SIG-M5 treated with dmso at 0.1 percent for 504 hours (cell line): ENCODE measurements around the gene ALG14.
"Not testable (repeated sequence)": the region's sequence is repeated elsewhere in the genome, so short reads cannot be mapped to it uniquely, and the experiment has no call there.

Source experiments
- DNase-seq: peaks from one replicate; lab custom pipeline; 2025; ENCODE audit not compliant: unreplicated experiment; lab: John Stamatoyannopoulos, UW

The ALG14 gene

DNA sequence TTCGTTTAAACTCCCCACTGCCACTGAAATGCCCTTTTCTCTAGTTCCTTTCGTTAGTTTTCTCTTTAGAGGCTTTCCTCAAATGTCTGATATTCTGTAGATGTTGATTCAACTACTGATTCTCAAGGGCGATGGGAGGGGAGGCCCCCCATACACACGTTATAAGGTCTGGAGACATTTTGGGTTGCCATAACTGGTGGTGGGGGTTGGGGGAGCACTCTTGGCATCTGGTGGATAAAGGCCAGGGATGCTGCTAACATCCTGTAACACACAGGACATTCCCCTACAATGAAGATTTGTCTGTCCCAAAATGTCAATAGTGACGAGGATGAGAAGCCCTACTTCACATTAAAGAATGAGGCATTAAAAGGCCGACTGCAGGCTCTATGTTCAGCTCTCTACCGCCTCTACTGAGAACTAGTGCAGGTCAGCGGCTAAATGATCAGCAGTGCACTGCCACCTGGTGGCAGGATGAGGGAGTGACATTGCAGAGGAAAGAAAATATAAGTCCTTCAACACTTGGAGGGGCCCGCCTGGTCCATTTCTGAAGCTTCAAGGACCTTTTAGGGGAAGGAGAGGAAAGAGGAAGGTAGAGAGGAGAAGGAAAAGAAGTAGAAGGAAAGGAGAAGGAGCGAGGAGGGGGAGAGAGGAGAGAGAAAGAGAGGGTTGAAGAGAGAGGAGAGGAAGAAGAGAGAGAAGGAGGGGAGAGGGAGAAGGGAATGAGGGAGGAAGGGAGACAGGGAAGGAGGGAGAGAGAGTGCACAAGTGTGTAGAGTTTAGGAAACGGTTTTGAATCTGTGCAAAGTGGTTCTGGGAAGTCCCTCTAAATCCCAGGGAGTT, 29.4 kb downstream of the ALG14 start:
- peak; percentile 83 for DNase-seq

DNA sequence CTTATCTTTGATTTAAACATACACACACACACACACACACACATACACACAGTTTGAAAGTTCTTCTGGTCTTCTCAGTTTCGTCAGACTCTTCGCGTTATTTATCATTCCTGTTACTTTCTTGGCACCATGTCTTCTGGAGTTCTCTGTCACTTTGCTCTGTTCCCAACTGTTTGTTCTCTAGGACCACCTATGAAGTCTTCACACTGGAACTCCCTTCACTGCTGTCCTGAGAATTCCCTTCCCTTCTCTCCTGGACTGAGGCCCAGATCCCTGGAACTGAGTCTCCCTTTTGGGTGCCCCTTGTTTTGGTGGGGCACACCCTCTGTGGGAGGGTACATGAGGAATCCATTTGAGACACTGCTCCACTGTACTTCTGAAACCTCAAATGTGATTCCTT, 30.5 kb downstream of the ALG14 start:
- no peak for DNase-seq

DNA sequence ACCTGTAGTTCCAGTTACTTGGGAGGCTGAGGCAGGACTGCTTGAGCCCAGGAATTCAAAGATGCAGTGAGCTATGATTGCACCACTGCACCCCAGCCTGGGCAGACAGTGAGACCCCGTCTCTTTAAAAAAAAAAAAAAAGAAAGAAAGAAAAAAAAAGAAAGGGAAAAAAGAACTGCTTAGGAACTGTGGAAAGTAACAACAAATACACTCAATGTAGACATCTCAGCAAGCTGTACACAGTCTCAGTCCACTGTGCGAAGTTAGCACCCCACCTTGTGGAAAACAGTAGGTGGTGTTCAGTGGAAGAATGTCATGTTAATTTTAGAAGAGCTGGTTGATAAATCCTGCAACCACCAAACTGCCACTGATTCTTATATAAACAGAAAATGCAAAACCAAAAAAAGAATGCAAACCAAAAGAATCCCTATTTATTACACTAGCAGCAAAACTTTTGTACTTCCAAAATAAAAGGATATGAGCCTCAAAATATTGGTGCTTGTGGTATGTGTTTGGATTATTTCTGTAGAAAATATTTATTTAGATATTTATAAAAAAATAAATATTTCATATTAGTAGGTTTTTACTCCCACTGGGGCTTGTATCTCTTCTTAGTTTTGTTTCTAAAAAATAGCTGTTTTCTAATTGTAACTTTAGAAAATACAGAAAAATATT, 31.1 kb downstream of the ALG14 start:
- peak; percentile 19 for DNase-seq

DNA sequence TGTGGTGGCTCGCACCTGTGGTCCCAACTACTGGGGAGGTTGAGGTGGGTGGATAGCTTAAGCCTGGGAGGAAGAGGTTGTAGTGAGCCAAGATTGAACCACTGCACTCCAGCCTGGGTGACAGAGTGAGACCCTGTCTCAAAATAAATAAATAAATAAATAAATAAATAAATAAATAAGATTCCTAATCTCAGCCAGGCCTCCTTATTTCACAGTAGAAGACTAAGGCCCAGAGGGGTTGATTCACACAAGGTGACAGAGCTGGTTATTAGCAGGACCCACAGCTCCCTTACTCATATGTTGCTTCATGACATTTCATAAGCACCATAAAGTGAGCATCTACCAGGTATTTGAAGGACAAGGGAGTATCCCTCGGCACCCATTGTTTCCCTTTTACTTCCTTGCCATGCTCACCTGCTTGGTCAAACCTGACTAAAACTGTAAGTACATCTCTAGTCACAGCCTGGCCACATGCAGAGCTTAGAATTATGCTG, 32.7 kb downstream of the ALG14 start:
- no peak for DNase-seq

DNA sequence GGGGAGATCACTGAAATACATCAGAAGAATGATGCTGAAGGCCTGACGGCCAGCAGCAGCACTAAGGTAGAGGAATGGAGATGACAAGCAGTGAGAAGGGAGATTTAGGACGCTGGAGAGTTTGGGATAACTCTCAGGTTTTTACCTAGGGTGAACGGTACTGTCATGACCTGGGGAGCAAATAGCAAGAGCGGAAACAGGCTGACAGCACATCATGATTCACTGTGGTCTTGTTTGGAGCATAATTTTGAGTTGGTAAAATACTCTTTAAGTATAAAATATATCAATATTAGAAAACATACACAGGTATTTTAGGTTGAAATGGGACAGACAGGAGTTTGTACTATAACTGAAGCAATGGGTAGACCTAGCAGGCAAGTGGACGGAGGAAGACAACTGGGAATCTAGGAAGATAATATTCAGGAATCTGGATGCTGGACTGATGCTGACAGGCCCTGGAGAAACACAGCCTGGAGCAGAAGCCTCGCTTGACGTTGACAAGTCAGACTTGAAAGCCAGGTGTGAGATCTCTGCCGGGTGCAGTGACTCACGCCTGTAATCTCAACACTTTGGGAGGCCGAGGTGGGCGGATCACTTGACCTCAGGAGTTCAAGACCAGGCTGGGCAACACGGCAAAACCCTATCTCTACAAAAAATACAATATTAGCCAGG, 33.3 kb downstream of the ALG14 start:
- DNase-seq = no peak

DNA sequence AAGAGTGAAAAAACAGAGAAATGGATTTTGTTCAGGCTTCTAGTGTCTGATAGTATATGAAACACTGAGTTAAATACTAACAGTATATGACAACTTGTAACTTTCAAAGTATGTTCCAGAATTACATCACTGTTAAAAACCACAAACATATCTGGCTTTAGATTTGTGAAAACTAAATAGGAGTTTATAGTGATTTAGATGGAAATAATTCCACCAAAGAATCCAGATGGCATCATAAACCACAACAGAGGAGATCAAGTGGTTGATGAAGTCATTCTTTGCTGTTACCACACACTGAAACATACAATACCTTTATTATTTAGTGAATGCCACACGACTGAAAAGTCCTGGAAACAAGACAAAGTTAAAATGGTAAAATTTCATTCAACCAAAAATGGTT, 37.2 kb downstream of the ALG14 start:
- no peak for DNase-seq

DNA sequence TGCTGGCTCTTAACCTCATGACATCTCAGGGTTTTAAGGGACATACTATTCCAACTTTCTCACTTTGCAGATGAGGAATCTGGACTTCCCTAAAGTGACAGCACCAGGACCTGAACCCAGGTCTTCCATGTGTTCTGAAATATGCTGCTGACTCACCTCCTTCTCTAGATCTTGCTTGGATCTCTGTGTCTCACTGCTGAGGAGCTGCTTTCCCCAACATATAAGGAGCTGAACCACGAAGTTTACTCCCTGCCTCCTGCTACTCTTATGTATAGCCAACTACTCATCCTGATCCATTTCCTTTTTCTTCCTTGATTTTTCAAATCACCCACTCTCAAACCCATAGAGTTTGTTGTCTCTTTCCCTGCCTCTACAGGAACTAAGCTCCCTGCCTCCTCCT, 38.2 kb downstream of the ALG14 start:
- DNase-seq = no peak

DNA sequence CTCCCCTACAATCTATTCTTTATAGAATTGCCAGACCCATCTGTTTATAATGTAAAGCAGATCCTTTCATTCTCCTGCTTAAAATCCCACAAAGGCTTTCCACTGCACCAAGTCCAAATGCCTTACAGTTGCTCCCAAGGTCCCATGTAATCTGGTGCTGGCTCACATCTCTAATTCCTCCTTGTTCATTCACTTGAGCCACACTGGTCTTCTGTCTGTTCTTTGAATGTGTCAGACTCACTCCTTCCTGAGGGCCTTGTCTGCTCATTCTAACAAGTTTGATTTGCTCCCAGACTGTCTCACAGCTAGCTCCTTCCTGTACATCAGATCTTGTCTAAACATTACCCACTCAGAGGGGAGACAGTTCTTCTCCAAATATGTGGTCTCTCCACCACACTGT, 38.9 kb downstream of the ALG14 start:
- DNase-seq = no peak

DNA sequence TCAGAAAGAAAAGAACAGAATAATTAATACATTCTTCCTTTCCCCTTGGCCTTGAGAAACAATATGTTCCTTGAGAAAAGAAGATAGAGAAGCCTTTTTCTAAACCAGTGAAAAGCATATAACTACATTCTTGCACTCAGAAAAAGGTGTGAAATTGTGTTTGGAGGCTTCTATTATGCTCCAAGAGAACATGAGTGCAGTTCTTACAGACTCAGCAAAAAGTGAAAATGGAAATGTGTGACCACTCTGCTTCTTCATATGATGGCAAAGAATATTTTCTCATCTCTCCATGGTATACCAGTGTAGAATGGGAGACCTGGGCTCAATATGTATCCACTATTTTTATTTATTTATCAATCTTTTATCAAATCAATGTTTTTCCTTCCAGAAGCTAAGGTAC, 43.2 kb downstream of the ALG14 start:
- DNase-seq = no peak

DNA sequence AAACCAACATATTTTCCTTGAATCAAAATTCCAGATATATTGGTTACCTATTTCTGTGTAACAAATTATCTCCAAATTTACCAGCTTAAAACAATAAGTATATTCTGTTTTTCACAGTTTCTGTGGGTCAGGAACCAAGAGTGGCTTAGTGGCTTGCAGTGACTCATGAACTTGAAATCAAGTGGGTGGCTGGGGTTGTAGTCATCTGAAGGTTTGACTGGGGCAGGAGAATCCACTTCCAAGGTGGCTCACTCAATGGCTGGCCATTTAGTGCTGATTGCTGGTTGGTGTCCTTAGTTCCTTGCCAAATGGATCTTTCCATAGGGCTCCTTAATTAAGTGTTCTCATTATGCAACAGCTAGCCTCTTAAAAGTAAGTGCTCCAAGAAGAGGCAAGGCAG, 43.8 kb downstream of the ALG14 start:
- no peak for DNase-seq

DNA sequence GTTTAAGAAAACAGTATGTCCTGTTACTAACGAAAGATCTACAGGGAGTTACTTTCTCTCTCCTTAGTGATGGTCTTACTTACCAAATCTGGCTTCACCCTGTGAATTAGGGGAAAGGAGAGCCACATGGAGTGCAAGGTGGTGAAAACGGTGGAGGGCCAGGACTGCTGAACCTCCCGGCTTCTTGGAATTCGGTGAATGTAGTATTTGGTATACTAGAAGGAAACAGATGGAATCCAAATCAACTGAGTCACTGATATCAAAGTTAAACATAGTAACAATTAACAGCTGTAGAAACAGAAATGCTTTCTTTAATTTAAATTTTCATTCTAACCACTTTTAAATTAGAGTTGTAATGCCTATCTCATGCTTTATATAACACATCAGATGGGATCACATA, 45.7 kb downstream of the ALG14 start:
- no peak for DNase-seq

DNA sequence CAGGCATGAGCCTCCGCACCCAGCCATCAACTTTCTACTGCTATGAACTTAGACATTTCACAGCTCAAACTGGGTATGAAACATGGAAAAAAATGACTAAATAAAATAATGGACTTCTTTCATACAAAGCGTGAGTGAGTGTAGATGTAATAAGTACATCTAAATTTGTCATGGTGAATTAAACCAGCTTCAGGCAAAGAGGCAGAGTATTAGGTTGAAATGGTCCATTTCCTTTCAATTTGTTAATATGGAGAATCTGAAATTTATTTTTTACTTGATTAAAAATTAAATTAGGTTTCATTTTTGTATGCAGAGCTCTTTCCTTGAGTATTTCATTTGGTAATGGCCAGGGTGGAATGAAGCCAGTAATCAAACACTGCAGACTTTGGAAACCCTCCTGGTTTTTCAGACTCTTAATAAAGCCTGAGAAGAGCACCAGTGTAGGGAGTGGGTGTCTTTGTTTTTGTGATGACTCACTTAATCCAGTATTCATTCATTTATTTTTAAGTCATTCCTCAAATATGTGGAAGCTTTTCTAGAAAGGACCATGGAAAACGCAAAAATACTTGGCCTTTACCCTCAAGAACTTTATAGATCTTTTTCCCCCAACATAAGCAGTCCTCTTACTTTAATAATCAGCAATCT, 49.2 kb downstream of the ALG14 start:
- no peak for DNase-seq

DNA sequence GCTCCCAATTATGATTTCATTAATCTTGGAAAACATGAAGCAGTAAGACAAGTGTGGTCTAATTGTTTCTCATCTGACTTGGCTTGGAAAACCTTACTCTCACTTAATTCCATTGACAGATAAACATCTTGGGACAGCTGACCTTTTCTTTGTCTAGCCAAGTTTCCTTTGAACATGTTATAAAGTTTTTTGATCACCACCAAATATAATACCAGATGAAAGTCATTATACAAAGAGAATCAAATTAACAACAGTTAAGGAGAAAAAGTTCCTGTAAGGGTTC, 50.2 kb downstream of the ALG14 start:
- DNase-seq = no peak

DNA sequence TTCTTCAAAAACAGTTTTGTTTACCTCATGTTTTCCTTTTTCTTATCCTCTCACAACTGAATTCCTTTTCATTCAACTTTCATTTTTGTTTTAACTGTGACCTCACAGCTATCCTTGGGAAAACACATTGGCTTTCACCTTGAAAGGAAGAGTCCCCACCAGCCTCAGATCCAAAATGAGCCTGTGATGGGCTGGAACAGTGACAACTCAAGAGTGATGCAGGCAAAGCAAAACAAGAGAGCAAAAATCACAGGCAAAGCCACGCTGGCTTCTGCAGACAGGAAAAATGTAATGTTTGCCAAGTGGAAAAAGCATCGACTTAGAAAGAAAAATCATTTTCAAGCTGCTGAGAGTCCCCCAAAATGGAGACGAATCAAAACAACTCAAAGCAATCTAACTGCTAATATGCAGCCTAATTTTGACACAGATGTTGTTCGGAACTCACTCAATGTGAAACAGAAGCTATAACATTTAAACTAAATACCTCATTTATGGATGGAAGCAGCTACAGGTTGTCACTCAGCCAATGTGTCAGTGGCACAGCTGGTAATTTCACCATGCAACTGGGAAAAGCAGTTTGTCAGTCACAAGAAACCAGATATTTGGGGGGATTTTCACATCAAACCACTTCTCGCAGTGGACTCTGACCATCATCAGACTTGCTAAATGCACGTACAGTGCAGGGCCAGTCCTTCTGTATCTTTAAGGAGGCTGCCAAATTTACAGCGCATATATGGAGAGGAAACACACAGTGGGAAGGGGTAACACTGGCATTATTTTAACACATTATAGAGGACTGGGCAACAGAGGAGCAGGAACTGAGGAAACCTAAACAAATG, 50.7 kb downstream of the ALG14 start:
- DNase-seq = no peak

DNA sequence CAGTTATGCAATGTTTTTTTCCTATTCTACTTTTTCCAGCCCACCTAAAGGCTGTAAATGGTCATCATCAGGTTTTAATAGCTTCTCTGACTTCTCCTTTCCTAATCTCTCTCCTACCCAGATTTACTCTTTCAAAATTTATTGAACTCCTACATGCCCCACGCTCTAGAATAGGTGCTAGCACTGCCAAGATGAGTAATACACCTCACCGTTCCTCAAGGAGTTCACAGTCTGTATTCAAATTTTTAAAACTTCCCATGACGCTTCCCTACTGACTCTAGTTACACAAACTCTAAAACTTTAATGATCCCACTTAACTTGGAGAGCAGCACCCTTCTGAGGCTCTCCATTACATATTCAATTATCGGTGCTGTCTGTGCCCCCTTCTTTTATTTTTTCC, 51.6 kb downstream of the ALG14 start:
- no peak for DNase-seq

DNA sequence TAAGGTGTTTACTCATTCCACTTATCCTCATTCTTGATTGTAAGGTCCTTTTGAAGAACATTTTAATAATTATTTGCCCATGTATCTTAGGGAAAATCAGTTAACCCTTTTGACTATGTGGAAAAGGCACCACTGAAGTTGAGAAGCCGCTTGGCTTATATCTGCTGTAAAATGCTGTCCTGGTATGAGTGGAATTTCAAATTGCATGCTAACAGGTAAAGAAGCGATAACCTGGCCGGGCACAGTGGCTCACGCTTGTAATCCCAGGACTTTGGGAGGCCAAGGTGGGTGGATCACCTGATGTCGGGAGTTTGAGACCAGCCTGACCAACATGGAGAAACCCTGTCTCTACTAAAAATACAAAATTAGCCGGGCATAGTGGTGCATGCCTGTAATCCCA, 53.3 kb downstream of the ALG14 start:
- DNase-seq = not testable (repeated sequence)

DNA sequence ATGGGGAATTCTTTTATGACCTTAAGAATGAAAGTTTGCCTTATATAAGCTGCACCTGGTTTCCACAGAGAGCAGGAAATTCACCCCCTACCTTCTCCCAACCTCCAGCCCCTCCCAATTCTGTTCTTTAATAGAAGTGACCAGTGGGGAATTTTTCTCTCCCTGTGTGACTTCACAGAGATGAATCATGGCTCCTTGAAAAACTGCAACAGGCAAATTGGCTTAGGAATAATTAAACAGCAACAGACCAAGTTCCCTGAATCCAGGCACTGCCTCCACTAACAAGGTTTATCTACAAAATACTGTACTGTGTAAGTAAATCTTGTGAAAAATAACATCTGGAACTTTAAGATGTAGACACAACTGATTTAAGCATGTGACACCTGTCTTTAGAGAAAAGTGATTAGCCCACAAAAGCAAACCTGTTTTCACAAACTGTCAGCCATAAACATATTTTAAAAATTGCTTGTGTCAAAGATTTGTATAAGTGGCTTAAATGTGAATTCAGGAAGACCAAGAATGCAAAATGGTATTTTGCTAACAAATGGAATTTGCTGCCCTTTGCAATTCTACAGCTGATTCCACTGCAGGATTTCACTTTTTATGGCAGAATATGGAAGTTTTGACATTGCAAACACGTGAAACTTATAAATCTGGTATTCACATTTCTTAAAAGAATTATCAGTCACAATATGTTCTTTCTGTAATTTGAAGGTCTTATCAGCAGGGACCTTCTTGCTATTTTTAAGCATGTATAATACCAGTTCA, 54.0 kb downstream of the ALG14 start:
- no peak for DNase-seq

DNA sequence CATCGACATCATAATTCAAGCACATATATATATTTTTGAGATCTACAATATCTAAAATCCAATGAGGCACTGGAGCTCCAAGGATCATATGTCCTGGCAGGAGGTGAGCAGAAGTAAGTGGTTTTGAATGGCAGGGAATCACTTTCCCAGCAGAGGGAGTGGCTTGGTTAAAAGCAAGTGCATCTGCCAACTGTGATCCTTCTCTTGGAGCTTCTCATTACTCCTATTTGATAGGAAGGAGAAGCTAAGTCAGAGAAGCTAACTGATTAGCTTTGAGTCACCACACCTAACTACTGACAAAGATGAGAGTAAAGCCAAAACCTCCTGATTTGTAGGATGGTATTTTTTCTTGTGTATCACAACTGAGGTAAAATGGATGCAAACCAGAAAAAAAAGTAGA, 55.0 kb downstream of the ALG14 start:
- no peak for DNase-seq

DNA sequence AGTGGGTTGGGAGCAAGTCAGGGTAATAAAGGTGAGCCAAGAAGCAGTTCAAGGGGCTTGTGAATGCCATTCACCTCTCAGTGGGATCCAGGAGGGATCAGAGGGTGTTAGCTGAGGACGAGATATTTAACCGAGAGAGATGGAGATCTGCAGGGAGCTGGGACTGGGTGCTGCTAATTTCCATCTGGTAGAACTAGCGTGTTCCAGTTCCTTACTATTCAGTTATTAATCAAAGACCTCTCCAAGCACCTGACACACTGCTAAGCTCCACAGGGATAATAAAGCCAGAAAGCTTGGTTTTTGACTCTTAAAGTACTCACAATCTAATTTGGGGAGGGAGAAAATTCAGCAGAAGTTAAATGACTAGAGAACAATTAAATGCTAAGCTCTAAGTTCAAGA, 57.7 kb downstream of the ALG14 start:
- DNase-seq = no peak

DNA sequence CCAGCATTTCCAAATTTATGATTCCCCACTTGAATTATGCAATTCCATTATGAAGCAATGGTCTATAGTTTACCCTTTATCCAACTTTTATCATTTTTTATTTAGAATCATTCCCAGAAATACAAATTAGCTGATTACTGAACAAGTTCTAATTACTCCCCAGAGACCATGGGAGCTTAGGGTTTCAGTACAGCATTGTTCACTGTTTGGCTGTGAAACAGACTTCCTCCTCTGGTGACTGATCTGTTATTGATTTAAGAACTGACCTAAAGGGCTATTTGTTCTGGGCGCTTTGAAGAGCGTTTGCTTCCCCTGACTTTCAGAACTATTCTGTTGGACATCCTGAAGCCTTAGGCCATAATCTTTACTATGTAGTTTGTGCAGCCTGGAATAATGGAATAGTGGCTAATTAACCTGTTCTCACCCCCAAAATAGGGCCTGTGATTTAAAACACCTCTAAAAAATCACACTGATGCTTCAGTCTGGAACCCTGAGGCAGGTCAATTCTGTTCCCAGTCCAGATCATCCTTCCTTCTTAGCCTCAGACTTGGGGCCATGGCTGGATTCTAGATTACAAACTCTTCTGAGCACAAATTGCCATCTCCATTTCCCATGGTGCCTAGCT, 58.7 kb downstream of the ALG14 start:
- no peak for DNase-seq
